ENCODE measurements around the gene UBE2D1. TPM values are rescaled to one million over a fixed set of nuclear protein-coding genes. Genes with fewer than 3 reads are reported as not detected.

UBE2D1 gene
- total and polyA plus RNA-seq, 7 donors, result 11.5 to 21.9 (median 19.6) TPM

DNA sequence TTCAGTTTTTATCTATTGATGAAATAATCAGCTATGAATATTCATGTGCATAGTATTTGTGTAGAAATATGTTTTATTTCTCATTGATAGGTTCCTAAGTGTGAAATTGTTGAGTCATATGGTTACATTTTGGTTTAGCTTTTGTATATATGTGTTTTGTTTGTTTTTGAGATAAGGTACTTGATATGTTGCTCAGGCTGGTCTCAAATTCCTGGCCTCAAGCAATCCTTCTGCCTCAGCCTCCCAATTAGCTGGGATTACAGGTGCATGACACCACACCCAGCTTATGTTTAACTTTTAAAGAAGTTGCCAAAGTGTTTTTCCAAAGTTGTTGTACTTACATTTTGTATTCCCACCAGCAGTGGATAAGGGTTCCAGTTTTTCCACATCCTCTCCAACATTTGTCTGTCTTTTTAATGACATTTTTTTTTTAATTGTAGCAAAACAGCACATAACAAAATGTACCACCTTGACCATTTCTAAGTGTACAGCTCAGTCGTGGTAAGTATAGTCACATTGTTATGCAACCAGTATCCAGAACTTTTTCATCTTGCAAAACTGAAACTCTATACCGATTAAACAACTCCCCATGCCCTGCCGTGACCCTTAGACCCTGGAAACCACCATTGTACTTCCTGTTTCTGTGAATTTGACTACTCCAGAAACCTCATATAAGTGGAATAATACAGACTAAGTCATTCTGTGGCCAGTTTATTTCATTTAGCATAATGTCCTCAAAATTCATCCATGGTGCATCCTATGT, 12.6 kb upstream of the UBE2D1 start:
- TF ChIP-seq POLR2AphosphoS5 (IDR thresholded peaks at IDR 0.05) (no peak), POLR2A (IDR thresholded peaks at IDR 0.05) (no peak), EP300 (IDR thresholded peaks at IDR 0.05) (no peak)
- TF ChIP-seq, protein P1, sequence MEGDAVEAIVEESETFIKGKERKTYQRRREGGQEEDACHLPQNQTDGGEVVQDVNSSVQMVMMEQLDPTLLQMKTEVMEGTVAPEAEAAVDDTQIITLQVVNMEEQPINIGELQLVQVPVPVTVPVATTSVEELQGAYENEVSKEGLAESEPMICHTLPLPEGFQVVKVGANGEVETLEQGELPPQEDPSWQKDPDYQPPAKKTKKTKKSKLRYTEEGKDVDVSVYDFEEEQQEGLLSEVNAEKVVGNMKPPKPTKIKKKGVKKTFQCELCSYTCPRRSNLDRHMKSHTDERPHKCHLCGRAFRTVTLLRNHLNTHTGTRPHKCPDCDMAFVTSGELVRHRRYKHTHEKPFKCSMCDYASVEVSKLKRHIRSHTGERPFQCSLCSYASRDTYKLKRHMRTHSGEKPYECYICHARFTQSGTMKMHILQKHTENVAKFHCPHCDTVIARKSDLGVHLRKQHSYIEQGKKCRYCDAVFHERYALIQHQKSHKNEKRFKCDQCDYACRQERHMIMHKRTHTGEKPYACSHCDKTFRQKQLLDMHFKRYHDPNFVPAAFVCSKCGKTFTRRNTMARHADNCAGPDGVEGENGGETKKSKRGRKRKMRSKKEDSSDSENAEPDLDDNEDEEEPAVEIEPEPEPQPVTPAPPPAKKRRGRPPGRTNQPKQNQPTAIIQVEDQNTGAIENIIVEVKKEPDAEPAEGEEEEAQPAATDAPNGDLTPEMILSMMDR (IDR thresholded peaks at IDR 0.05), result no peak

DNA sequence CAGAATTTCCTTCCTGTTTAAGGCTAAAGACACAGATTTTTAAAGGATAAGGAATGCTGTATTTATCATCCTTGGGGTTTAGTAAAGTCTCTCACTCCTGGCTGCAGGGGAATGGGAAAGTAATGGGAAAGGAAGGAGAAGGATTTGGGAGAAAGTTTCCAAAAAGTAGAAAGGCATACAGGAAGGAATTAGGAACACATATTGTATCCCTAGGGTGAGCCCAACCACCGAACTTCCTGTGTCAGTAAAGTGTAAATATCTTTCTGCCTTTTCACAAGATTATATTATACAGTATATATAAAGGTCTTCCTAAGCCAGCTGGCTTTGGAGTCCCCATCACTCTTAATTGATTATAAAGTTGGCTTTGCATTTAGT, 12.0 kb upstream of the UBE2D1 start:
- H3K27ac ChIP-seq, result no peak overlapping the region
- no peak overlapping the region for H3K4me3 ChIP-seq
- WGBS, 2 donors, result 14 to 47% methylated on average over 1 of the region's 1 CpG

More for the DNA sequence above, 12.6 kb upstream of the UBE2D1 start:
- H3K36me3 ChIP-seq, result no peaks in the 10 kb centered on the region
- no peak overlapping the region for H3K4me3 ChIP-seq
- no peak overlapping the region for H3K27ac ChIP-seq
- H3K27me3 ChIP-seq, result peaks cover 0 to 4% (median 0%) of the 10 kb centered on the region in 3 donors
- DNase-seq, result no peak
- H3K9me3 ChIP-seq, result no peaks in the 10 kb centered on the region
- intact Hi-C loops (cut with DNase I), result no loop called here
- 13 to 20% methylated on average over 3 of the region's 3 CpGs for WGBS, 2 donors
- H3K4me1 ChIP-seq, result no peaks in the 10 kb centered on the region

DNA sequence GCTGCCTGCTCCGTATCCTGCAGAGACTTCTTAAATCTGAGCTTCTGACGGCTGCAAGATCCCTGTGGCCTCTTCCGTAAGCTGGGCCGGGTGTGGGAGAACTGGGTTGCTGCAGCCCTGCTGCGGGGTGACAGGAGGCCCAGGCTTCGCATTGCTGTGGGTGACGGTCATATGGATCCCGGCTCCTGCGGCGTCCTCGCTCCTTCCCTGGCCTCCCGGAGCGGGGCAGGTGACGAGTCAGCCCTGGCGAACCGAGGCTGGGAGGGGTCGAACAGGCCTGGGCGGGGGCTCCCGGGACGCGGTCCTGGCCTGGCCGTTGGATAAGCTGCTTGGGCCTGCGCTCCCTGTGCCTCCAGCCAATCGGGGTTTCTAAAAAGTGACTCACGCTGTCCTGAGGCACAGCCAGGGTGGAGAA, 7.8 kb upstream of the UBE2D1 start:
- Histone ChIP-seq H3K4me3 (peak overlapping the region in 3 of 4 donors; percentile 5 to 24 (median 16)), H3K36me3 (no peaks in the 10 kb centered on the region), H3K4me1 (no peaks in the 10 kb centered on the region), H3K9me3 (no peaks in the 10 kb centered on the region), H3K27ac (no peak overlapping the region), H3K27me3 (peaks cover 0 to 7% (median 0%) of the 10 kb centered on the region in 3 donors)
- TF ChIP-seq POLR2A (IDR thresholded peaks at IDR 0.05), result no peak
- no peak for TF ChIP-seq POLR2AphosphoS5 (IDR thresholded peaks at IDR 0.05)
- TF ChIP-seq EP300 (IDR thresholded peaks at IDR 0.05), result no peak
- 69 to 87% methylated on average over 25 of the region's 25 CpGs for WGBS, 2 donors
- peak; percentile 73 for DNase-seq
- intact Hi-C loops (cut with DNase I), result no loop called here

More for the DNA sequence above, 12.0 kb upstream of the UBE2D1 start:
- no peak for DNase-seq
- TF ChIP-seq, protein P1 (IDR thresholded peaks at IDR 0.05), result no peak
- TF ChIP-seq EP300 (IDR thresholded peaks at IDR 0.05), result no peak
- no peak for TF ChIP-seq POLR2A (IDR thresholded peaks at IDR 0.05)
- no peak for TF ChIP-seq POLR2AphosphoS5 (IDR thresholded peaks at IDR 0.05)
- Histone ChIP-seq H3K27me3 (peaks cover 0 to 7% (median 0%) of the 10 kb centered on the region in 3 donors), H3K36me3 (no peaks in the 10 kb centered on the region), H3K4me1 (no peaks in the 10 kb centered on the region), H3K9me3 (no peaks in the 10 kb centered on the region)
- intact Hi-C loops (cut with DNase I), result no loop called here

DNA sequence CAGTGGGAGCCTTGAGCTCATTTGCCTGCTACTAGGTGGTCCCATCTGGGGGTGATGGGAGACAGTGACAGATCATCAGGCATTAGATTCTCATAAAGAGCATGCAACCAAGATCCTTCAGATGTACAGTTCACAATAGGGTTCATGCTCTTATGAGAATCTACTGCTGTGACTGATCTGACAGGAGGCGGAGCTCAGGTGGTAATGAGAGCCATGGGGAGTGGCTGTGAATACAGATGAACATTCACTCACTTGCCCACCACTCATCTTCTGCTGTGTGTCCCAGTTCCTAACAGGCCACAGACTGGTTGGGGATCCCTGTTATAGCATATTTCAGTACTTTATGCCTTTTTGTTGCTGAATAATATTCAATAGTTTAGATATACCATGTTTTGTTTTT, 6.6 kb upstream of the UBE2D1 start:
- Histone ChIP-seq H3K36me3 (no peaks in the 10 kb centered on the region), H3K4me3 (no peak overlapping the region), H3K27ac (no peak overlapping the region), H3K27me3 (peaks cover 0 to 7% (median 0%) of the 10 kb centered on the region in 3 donors), H3K9me3 (no peaks in the 10 kb centered on the region), H3K4me1 (no peaks in the 10 kb centered on the region)
- DNase-seq, result no peak
- no peak for TF ChIP-seq POLR2AphosphoS5 (IDR thresholded peaks at IDR 0.05)
- intact Hi-C loops (cut with DNase I), result no loop called here
- WGBS, 2 donors, result 91 to 100% methylated on average over 1 of the region's 1 CpG

DNA sequence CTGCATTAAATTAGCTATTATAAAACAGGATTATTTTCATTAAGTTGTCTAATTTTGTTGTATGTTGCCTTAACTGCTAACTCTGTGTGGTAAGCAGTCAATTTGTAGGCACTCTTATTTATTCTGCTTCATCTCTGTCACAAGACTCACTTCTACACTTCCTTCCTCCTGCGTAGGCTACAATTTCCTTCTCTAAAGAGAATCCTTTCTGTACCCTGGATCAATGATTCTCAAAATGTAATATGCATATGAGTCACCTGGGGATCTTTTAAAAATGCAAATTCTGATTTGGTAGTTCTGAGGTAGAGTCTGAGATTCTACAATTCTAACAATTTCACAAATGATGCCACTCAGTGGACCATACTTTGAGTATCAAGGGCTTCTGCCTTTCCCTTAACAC, 4.4 kb upstream of the UBE2D1 start:
- intact Hi-C loops (cut with DNase I), result no loop called here
- Histone ChIP-seq H3K4me3 (no peak overlapping the region), H3K9me3 (no peaks in the 10 kb centered on the region), H3K36me3 (no peaks in the 10 kb centered on the region), H3K27ac (no peak overlapping the region), H3K4me1 (peaks cover 0 to 6% (median 2%) of the 10 kb centered on the region in 4 donors), H3K27me3 (peaks cover 0 to 7% (median 0%) of the 10 kb centered on the region in 3 donors)
- DNase-seq, result no peak
- 53 to 97% methylated on average over 1 of the region's 1 CpG for WGBS, 2 donors
- TF ChIP-seq POLR2AphosphoS5 (IDR thresholded peaks at IDR 0.05), result no peak
- TF ChIP-seq, protein P1 (IDR thresholded peaks at IDR 0.05), result no peak
- TF ChIP-seq POLR2A (IDR thresholded peaks at IDR 0.05), result no peak
- TF ChIP-seq EP300 (IDR thresholded peaks at IDR 0.05), result no peak

Data from sigmoid colon (tissue), 7 donors.